GM19467 (cell line): Measurements from ENCODE around the gene OAF.

Experiments used
- ATAC-seq: cut with Tn5 transposase; IDR thresholded peaks from one replicate; pipeline ENCODE4 v1.9.1; 2021; ENCODE audit warnings: mild to moderate bottlenecking, moderate library complexity; ENCODE audit not compliant: unreplicated experiment

OAF gene

DNA sequence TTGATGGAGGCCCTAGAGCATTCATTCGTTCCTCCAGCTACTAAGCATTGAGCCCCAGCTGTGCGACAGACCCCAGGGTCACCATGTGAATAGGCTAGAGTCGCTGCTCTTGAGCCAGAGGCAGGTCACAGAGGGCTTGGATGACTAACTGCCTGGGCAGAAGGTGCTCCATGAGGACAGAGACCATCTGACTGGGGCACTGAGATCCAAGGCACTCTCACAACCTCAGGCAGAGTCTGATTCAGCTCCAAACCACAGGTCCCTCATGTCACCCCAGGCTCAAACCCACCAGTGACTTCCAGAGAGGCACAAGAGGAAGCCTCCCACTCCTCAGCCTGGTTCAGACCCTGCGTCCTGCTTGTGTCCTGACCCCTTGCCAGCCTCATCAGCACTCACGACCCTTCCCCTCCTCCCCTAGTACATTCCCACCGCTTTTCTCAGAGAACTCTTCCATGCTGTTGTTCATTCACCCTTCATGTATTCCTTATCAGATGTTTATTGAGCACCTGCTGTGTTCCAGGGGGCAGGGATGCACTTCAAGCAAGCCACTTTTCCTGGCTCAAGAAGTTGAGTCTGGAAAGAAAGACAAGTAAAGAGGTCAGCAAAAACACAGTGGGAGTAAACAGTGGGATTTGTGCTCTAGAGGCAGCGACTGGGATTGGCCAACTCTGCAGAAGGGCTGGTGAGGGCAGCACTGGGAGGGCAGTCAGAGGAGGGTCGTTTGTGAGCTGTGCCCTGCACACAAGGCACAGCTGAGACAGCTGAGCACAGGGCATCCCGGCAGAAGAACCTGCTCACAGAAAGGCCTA, 9.3 kb downstream of the OAF start:
- no peak for ATAC-seq

- ATAC-seq = no peak
Measured at GRCh38 chr11:120220747-120221037, 9.9 kb downstream of the OAF start.

DNA sequence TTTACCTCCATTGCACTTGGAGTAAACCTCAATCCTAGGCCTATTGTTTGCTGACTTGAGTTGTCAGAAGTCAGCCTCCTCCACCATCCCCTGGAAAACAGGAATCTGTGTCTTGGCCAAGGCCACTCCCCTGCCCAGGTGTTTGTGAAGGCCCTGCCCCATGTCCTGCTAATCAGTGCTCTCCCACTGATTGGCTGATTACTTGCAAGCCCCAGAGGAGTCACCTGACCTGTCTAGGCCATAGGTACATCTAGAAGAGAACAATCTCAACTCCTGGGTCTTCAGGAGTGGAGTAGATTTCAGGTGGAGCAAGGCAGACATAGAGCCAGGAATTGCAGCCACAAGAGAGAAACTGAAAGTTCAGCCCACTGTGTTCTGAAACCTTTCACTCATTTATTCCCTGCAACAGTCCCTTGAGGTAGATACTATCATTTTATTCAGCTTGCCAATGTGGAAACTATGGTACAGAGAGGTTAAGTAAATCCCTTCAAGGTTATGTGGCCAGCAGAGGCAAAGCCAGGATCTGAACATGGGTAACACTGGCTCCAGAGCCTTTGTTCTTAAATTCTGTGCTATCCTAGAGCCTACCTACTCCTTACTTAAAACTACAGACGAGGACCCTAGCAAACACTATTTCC, 10.4 kb downstream of the OAF start:
- ATAC-seq = no peak

DNA sequence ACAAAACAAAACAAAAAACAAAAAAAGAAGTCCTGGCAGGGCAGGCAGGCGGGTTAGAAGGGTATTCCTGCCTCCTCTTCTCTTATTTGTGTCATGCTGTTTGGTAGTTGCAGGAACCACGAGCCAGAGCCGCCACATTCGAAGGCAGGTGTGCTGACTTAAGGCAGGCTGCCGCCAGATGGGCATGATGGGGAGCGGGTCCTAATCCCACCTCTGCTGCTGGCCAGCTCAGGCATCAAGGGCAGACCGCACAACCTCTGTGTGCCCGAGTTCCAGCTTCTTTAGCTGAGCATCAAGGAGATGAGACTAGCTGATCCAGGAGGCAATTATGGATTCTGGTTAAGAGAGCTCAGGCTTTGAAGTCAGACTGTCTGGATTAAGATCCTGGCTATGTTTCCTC, 12.1 kb downstream of the OAF start:
- ATAC-seq = no peak

- ATAC-seq = no peak
Measured at GRCh38 chr11:120223793-120224192, 13.0 kb downstream of the OAF start.

GRCh38 chr11:120224361-120224760, 13.5 kb downstream of the OAF start:
- no peak for ATAC-seq

- no peak for ATAC-seq
Measured at GRCh38 chr11:120224972-120225909, 14.4 kb downstream of the OAF start.

GRCh38 chr11:120226242-120226641, 15.4 kb downstream of the OAF start:
- ATAC-seq = no peak

- ATAC-seq = no peak
Measured at GRCh38 chr11:120226714-120227113, 15.9 kb downstream of the OAF start.

GRCh38 chr11:120227228-120227852, 16.5 kb downstream of the OAF start:
- ATAC-seq = no peak

DNA sequence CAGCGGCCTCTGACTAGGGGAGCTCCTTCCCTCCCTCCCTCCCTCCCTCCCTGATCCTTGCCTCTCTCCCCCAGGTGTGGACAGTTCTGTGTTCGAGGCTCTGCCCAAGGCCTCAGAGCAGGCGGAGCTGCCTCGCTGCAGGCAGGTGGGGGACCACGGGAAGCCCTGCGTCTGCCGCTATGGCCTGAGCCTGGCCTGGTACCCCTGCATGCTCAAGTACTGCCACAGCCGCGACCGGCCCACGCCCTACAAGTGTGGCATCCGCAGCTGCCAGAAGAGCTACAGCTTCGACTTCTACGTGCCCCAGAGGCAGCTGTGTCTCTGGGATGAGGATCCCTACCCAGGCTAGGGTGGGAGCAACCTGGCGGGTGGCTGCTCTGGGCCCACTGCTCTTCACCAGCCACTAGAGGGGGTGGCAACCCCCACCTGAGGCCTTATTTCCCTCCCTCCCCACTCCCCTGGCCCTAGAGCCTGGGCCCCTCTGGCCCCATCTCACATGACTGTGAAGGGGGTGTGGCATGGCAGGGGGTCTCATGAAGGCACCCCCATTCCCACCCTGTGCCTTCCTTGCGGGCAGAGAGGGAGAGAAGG, 18.1 kb downstream of the OAF start:
- no peak for ATAC-seq

- no peak for ATAC-seq
Measured at GRCh38 chr11:120229451-120230424, 18.9 kb downstream of the OAF start.

- no peak for ATAC-seq
Measured at GRCh38 chr11:120230433-120231071, 19.7 kb downstream of the OAF start.

GRCh38 chr11:120231963-120232362, 21.1 kb downstream of the OAF start:
- ATAC-seq = no peak

DNA sequence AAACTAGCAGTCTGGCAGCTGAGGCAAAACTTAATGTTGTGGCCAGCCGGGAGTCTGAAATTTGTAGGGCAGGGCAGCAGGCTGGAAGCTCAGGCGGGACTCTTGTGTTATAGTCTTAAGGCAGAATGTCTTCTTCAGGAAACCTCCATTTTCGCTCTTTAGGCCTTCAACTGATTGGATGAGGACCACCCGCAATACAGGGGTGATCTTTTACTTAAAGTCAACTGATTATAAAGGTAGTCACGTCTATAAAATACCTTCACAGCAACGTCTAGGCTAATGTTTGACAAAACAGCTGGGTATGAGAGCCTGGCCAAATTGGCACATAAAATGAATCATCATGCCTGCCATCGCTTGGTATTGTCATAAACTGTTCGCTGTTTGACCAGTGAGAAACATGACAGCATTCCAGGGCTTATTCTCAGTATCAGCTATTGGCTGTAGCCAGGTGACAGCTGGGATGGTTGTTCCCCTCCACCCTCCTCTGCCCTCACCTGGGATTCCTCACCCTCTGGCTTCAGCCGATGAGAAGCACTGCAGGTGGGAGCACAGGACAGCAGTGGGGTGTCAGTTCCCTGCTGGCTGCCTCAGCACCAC, 22.5 kb downstream of the OAF start:
- ATAC-seq = no peak

- no peak for ATAC-seq
Measured at GRCh38 chr11:120235024-120235628, 24.3 kb downstream of the OAF start.

DNA sequence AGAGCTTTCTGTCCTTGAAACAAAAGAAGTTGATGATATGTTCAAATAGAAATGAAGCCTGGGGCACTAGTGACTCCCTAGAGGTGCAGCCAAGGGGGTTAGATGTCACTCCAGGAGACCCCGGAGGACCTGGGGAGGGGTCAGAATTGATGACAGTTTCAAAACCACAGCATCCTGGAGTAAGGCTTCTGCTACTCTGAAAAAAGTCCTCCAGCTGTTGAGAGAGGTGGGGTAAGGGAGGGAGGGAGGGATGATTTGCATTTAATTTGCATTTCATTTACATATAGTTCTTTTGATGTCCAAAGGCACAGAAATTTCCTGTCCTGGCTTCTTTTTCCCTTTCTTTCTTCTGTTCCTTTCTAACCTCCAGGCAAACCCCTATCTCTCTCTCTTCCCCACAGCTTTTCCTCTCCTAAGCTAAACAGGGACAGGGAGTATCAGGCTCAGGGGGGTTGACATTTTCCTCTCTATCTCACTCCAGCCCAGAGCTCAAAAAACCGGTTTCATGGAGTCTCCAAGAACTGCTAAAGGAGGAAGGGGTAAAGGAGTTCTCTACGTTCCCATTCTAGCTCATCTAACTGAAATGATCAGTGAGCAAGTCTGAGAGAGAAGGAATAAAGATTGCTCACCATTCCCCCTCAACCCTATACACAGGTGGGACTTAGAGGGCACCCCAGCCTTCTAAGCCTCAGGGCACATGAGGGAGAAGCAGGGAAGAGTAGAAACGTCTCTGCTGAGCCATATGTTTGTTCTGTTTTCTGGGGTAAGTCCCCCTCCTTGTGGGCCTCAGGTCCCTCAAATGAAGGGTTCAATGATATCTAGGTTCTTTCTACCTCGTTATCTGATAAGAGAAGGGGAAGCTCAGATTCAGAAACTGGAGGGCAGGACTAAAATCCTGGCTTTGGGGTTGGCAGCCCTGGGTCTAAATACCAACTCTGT, 25.6 kb downstream of the OAF start:
- ATAC-seq = no peak
